RWPE2 (cell line): ENCODE data around the gene DSTN.
A peak's percentile ranks its signal among the peaks of the same experiment; 100 is the strongest.

Experiments
- ATAC-seq: fragments of 200-7000 bp; cut with Tn5 transposase; 3 replicates; pipeline ENCODE4 v1.9.1; 2021; ENCODE audit warnings: low read depth
- DNase-seq: peaks from one replicate; pipeline ENCODE4 v3.0.0-alpha.2; 2020; ENCODE audit warnings: low spot score
- H3K27ac ChIP-seq: fragments of 450-650 bp; 2 replicates; pipeline ENCODE4 v1.5.1; 2017; ENCODE audit warnings: mild to moderate bottlenecking; ENCODE audit not compliant: poor library complexity, severe bottlenecking
- H3K27me3 ChIP-seq: fragments of 250-450 bp; sonication (Bioruptor Pico); 2 replicates; pipeline ENCODE4 v1.5.1; 2021; ENCODE audit warnings: mild to moderate bottlenecking, moderate library complexity; ENCODE audit not compliant: insufficient read depth, poor library complexity, severe bottlenecking
- H3K36me3 ChIP-seq: fragments of 250-450 bp; sonication (Bioruptor Pico); 2 replicates; pipeline ENCODE4 v1.5.1; 2020; ENCODE audit warnings: low read depth, mild to moderate bottlenecking, moderate library complexity
- H3K4me1 ChIP-seq: fragments of 250-450 bp; sonication (Bioruptor Pico); 2 replicates; pipeline ENCODE4 v1.5.1; 2021; ENCODE audit warnings: mild to moderate bottlenecking, moderate library complexity; ENCODE audit not compliant: insufficient read depth, poor library complexity, severe bottlenecking
- H3K4me3 ChIP-seq: fragments of 250-450 bp; sonication (Bioruptor Pico); 2 replicates; pipeline ENCODE4 v1.5.1; 2021; ENCODE audit warnings: mild to moderate bottlenecking, moderate library complexity; ENCODE audit not compliant: severe bottlenecking
- H3K9me3 ChIP-seq: fragments of 250-450 bp; sonication (Bioruptor Pico); 2 replicates; pipeline ENCODE4 v1.5.1; 2021; ENCODE audit warnings: mild to moderate bottlenecking, moderate library complexity; ENCODE audit not compliant: severe bottlenecking
- CTCF ChIP-seq: fragments of 450-650 bp; IDR thresholded peaks from one replicate; pipeline ENCODE4 v1.5.1; 2017; ENCODE audit warnings: mild to moderate bottlenecking, moderate library complexity; ENCODE audit not compliant: poor library complexity, severe bottlenecking

DSTN gene

GRCh38 chr20:17606001-17606400, 36.1 kb downstream of the DSTN start:
- Histone ChIP-seq H3K4me3 (no peak overlapping the region), H3K9me3 (no peaks in the 10 kb centered on the region), H3K4me1 (no peaks in the 10 kb centered on the region), H3K36me3 (peaks cover 71% of the 10 kb centered on the region), H3K27ac (no peak overlapping the region), H3K27me3 (no peaks in the 10 kb centered on the region)
- TF ChIP-seq CTCF = no peak
- no peak for DNase-seq
- no peak for ATAC-seq

- Histone ChIP-seq H3K4me1 (peaks cover 4% of the 10 kb centered on the region), H3K9me3 (no peaks in the 10 kb centered on the region), H3K27me3 (no peaks in the 10 kb centered on the region), H3K36me3 (peaks cover 42% of the 10 kb centered on the region), H3K27ac (no peak overlapping the region), H3K4me3 (no peak overlapping the region)
- no peak for TF ChIP-seq CTCF
- DNase-seq = no peak
- no peak for ATAC-seq
Measured at GRCh38 chr20:17608701-17609497, 39.0 kb downstream of the DSTN start.

- H3K9me3 ChIP-seq = no peaks in the 10 kb centered on the region
- ATAC-seq (no peak), DNase-seq (no peak)
- no peaks in the 10 kb centered on the region for H3K27me3 ChIP-seq
- H3K36me3 ChIP-seq = peaks cover 32% of the 10 kb centered on the region
- no peak overlapping the region for H3K4me3 ChIP-seq
- no peak for TF ChIP-seq CTCF
- H3K27ac ChIP-seq = no peak overlapping the region
- peaks cover 4% of the 10 kb centered on the region for H3K4me1 ChIP-seq
Measured at GRCh38 chr20:17609811-17610377, 40.0 kb downstream of the DSTN start.

- ATAC-seq = peak; percentile 13
- no peak for TF ChIP-seq CTCF
- H3K9me3 ChIP-seq = no peaks in the 10 kb centered on the region
- peaks cover 4% of the 10 kb centered on the region for H3K4me1 ChIP-seq
- H3K27me3 ChIP-seq = no peaks in the 10 kb centered on the region
- DNase-seq = no peak
- H3K4me3 ChIP-seq = no peak overlapping the region
- H3K36me3 ChIP-seq = peaks cover 24% of the 10 kb centered on the region
- H3K27ac ChIP-seq = no peak overlapping the region
Measured at GRCh38 chr20:17610566-17611289, 40.9 kb downstream of the DSTN start.
